Chondrocyte (in vitro differentiated cells): Measurements from ENCODE around the gene MEIS2. TPM values are rescaled to one million over a fixed set of nuclear protein-coding genes. Genes with fewer than 3 reads are reported as not detected.

Source experiments
- DNase-seq: peaks from one replicate; pipeline ENCODE4 v3.0.0; 2021; ENCODE audit warnings: mixed read lengths, low spot score
- H3K27ac Mint-ChIP-seq: one replicate; pipeline ENCODE4 v1.8.0; 2021; ENCODE audit warnings: mild to moderate bottlenecking, moderate library complexity, mixed read lengths; ENCODE audit not compliant: unreplicated experiment
- H3K27me3 Mint-ChIP-seq: 2 replicates; pipeline ENCODE4 v1.8.0; 2021; ENCODE audit warnings: low read depth, mixed read lengths
- H3K36me3 Mint-ChIP-seq: 2 replicates; pipeline ENCODE4 v1.8.0; 2021; ENCODE audit warnings: low read depth, mixed read lengths
- H3K4me1 Mint-ChIP-seq: 2 replicates; pipeline ENCODE4 v1.8.0; 2021; ENCODE audit warnings: low read depth, mild to moderate bottlenecking, mixed read lengths
- H3K4me3 Mint-ChIP-seq: one replicate; pipeline ENCODE4 v1.8.0; 2021; ENCODE audit warnings: mild to moderate bottlenecking, moderate library complexity, mixed read lengths; ENCODE audit not compliant: unreplicated experiment
- H3K9me3 Mint-ChIP-seq: 2 replicates; pipeline ENCODE4 v1.8.0; 2021; ENCODE audit warnings: low read depth, mixed read lengths
- CTCF ChIP-seq: fragments of 200-600 bp; sonication (generic); IDR thresholded peaks from 2 replicates; pipeline ENCODE4 v1.5.0; 2021; ENCODE audit warnings: antibody characterized with exemption, mild to moderate bottlenecking, moderate library complexity
- total RNA-seq: library from RNA; stranded (reverse); gene quantifications from 3 replicates; pipeline ENCODE4 v1.2.1, GENCODE V29; 2021

The MEIS2 gene
- total RNA-seq, 1 donor from 2014 or later: 28.3 TPM

- DNase-seq: no peak
- no peak for TF ChIP-seq CTCF
- Mint-ChIP-seq H3K27ac (no peak overlapping the region), H3K36me3 (peaks cover 8% of the 10 kb centered on the region), H3K4me3 (no peak overlapping the region), H3K9me3 (peaks cover 3% of the 10 kb centered on the region), H3K4me1 (peaks cover 9% of the 10 kb centered on the region), H3K27me3 (no peaks in the 10 kb centered on the region)
Observed at GRCh38 chr15:36931434-36931833, 168.9 kb downstream of the MEIS2 start.

- H3K27ac Mint-ChIP-seq: no peak overlapping the region
- peaks cover 16% of the 10 kb centered on the region for H3K36me3 Mint-ChIP-seq
- H3K4me1 Mint-ChIP-seq: peaks cover 4% of the 10 kb centered on the region
Observed at GRCh38 chr15:36926427-36926825, 173.9 kb downstream of the MEIS2 start.

GRCh38 chr15:36925653-36926426 lies 174.5 kb downstream of the MEIS2 start:
- Mint-ChIP-seq H3K36me3 (peaks cover 16% of the 10 kb centered on the region), H3K4me3 (no peak overlapping the region), H3K4me1 (peaks cover 4% of the 10 kb centered on the region), H3K27me3 (no peaks in the 10 kb centered on the region), H3K27ac (no peak overlapping the region), H3K9me3 (peaks cover 3% of the 10 kb centered on the region)
- DNase-seq: no peak
- no peak for TF ChIP-seq CTCF

More at GRCh38 chr15:36926427-36926825, 173.9 kb downstream of the MEIS2 start:
- Mint-ChIP-seq H3K4me3 (no peak overlapping the region), H3K9me3 (peaks cover 3% of the 10 kb centered on the region), H3K27me3 (no peaks in the 10 kb centered on the region)
- no peak for TF ChIP-seq CTCF
- DNase-seq: no peak

GRCh38 chr15:36925049-36925448 lies 175.3 kb downstream of the MEIS2 start:
- Mint-ChIP-seq H3K4me3 (no peak overlapping the region), H3K9me3 (peaks cover 3% of the 10 kb centered on the region), H3K27me3 (no peaks in the 10 kb centered on the region), H3K36me3 (peaks cover 16% of the 10 kb centered on the region), H3K27ac (no peak overlapping the region), H3K4me1 (peaks cover 4% of the 10 kb centered on the region)
- DNase-seq: no peak
- no peak for TF ChIP-seq CTCF

- TF ChIP-seq CTCF: no peak
- Mint-ChIP-seq H3K4me3 (no peak overlapping the region), H3K9me3 (no peaks in the 10 kb centered on the region), H3K27me3 (no peaks in the 10 kb centered on the region), H3K27ac (no peak overlapping the region), H3K36me3 (peaks cover 12% of the 10 kb centered on the region), H3K4me1 (peaks cover 4% of the 10 kb centered on the region)
- no peak for DNase-seq
Observed at GRCh38 chr15:36924034-36924433, 176.3 kb downstream of the MEIS2 start.
